ENCODE data around the gene OR2A25.

Gene OR2A25

DNA sequence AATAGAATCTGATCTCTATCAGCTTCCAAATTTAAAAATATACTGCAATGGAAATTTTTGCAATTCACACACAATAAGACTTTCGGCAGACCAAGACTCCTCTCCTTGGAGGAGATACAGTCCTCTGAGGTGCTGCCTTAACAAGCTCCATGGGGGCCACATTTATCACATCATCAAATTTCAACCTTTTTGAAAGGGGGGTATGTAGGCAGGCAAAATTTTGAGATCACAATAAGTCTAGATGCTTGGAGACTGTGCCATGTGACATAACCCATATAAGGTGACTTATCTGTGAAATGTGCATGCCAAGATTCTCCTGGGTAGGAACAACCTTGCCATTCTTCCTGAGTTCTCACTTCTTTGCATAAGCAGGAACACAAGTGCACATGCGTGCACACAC is 16.4 kb downstream of the OR2A25 start, which contains the start of gene OR2A12:
Gene OR2A12 (plus strand): TSS at position 301 of the 400 bp plus-strand sequence. CDS start 8,830 bp downstream, outside the sequence.
- DNase-seq = no peak

DNA sequence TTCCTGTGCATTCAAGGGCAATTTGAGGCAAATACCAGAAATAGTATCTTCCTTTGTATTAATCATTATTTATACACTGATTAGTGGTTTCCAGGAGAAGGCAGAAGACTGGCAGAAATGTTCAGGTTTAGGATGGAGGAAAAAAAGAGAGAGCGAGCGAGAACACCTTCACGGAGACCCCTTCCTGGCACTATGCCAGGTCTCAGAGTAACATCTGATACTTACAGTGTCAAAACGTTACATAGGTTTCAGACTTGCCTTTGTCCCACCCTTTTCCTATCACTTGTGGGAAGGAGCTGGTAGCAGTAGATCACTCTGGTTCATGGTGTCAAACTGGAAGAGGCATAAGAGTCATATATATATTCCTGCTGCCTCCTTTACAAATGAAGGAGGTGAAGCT is 17.1 kb downstream of the OR2A25 start:
- DNase-seq = no peak

DNA sequence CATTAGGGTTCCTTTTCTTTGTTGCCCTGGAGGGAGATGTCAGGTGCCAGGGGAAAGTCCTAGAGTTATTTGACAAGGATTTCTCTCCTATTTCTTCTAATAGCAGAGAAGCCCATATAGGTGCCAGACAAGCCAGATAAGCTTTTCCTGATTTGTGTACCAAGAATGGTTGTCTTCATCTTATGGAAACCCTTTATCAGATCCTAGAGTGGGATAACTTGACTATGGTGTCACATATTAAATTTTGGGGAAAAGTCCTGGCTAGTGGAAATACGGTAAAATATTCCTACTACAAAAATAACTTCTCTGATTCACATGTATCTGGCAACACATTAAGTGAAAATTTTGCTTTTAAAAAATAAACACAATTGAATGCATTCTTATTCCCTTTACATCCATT is 17.6 kb downstream of the OR2A25 start:
- DNase-seq = no peak

DNA sequence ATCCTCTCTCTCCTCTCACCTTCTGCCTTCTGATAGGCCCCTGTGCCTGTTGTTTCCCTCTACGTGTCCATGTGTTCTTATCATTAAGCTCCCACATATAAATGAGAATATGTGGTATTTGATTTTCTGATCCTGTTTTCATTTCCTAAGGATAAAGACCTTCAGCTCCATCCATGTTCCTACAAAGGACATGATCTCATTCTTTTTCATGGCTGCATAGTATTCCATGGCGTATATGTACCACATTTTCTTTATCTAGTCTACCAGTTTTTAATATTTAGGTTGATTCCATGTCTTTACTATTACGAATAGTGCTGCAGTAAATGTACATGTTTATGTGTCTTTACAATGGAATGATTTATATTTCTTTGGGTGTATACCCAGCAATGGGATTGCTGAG is 21.1 kb downstream of the OR2A25 start:
- DNase-seq = no peak

DNA sequence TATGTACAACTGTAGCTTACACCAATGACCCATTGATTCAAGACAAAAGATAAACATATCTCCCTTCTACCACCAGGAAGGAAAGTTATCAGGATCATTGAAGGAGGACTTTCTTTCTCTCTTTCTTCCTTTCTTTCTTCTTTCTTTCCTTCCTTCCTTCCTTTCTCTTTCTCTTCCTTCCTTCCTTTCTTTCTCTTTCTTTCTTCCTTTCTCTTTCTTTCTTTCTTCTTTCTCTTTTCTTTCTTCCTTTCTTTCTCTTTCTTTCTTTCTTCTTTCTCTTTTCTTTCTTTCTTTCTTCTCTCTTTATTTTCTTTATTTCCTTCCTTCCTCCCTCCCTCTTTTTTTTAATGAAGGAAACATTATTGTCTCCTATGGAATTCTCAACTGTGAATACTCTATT is 29.2 kb downstream of the OR2A25 start:
- DNase-seq = no peak

DNA sequence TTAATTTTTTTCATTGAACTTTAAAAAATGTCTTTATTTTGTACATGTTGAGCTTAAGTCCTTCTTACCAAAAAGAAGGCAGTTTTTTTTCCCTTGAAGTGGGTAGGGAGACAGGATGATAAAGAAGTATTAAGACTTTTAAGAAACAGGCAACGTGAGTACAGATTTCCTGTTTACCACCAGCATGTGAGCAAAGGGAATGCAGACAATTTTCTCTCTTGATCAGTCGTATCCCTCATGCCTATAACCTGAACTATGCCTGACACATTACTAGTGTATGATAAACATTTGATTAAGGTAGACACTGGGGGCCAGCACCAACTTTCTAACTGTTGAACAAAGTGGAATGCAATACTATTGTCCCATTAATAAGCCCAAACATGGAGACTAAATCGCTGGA is 31.0 kb downstream of the OR2A25 start:
- no peak for DNase-seq

DNA sequence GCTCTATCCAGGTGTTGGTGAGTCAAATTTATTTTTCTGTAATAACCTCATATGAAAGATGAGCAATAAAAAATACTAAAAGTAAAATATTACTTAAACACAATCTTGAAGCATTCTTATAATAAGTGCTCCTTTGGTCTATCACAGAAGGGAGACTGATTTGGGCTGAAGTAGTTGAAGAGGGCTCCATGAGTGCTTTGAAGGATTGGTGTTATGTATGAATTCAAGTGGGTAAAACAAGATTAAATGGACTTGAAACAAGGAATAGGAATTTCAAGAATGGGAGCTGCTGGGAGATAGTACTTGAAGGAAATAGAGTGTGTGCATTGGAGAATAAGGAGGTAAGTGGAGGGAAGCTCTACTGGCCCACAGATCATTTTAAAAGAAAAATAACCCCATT is 32.4 kb downstream of the OR2A25 start:
- no peak for DNase-seq

DNA sequence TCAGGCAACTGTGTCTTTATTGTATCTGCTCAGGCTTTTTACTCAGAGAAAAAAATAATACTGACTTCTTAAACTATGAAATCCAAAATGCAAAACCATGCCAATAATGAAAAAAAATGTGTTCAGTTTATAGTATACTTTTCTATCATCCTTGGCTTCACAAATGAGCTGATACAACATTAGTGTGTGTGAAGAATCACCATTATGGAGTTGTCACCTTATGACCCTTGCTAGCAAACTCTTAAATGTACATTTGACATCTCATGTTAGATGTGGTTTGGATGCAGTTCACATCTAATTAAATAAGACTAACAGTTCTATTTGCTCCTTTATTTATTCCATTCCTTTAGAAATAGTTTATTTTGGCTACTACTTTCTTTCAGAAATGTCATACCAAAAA is 35.6 kb downstream of the OR2A25 start:
- no peak for DNase-seq

DNA sequence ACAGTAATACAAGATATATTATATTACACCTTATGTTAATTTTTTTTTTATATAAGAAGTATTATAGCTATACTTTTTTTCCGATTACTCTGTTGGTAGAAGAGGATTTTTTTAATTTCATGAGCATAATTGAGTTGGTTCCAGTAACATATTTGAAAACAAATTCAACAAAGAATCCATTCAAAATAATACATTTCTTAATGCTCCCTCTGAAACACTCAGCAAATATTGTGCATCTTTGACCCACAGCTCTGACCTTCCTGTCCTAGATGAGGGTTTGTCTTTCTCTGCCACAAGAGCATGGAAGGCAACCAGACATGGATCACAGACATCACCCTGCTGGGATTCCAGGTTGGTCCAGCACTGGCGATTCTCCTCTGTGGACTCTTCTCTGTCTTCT is 39.7 kb downstream of the OR2A25 start, which contains the start of gene OR2A2:
Gene OR2A2 (plus strand): TSS at position 301 of the 400 bp plus-strand sequence. CDS start 0 bp downstream, at position 301.
- DNase-seq = no peak

DNA sequence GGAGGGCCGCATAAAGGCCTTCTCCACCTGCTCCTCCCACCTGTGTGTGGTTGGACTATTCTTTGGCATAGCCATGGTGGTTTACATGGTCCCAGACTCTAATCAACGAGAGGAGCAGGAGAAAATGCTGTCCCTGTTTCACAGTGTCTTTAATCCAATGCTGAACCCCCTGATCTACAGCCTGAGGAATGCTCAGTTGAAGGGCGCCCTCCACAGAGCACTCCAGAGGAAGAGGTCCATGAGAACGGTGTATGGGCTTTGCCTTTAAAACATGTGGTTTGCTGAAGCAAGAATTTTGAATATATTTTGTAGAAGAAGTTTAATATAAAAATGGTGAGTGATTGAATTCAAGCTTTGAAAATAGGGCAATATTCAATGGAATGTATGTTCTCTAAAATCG is 40.7 kb downstream of the OR2A25 start:
- DNase-seq = no peak

DNA sequence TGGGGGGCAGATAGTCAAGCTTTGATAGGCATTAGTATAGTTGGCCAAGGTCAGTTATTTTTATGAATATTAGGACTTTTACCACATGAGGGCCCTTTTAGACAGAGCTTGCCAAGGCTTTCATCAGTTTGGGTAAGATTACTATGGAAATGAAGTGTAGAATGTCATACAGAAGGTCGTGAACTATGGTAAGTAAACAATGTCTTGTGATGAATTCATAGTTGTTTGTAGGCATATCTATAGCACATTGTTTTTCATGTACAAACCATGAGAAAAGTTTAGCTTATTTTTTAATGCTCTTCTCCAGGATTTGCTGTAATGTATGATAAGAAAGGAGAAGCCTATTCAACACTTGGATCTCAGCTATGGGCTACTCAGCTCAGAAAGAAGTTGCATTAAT is 44.0 kb downstream of the OR2A25 start:
- DNase-seq = no peak

DNA sequence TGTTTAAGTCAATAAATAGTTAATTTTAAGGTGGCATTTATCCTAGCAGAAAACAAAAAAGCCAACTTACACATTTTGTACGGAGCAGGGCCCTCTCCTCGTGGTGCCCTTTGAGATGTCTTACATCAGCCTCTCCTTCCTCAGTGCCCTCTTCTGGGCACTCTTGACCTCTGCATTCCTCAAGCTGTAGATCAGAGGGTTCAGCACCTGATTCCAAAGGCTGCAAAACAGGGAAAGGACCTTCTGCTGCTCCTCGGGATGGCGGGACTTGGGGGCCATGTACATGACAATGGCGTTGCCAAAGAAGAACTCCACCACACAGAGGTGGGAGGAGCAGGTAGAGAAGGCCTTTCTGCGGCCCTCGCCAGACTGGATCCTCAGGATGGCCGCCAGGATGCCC is 48.7 kb downstream of the OR2A25 start:
- no peak for DNase-seq

DNA sequence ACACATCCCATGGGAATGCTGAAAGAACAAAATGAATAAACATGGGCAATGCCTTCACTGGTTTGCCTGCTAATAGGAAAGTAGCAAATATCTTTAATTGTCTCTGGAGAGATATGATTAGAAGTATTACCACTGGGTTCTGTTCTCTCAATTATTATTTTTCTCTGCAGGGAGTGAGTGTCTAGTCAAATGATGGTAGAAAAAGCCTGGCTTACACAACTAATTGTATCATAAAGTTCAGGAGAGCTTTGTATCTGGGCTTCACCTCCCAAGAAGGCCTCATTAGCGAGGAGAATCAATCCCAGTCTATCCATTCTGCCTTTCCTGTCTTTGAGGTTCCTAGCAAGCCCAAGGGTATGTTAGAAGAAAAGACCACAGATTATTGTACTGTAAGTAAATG is 53.3 kb downstream of the OR2A25 start, which contains the start of gene OR2A14:
Gene OR2A14 (plus strand): TSS at position 301 of the 400 bp plus-strand sequence. CDS start 5,937 bp downstream, outside the sequence.
- DNase-seq = no peak
